IPS-20b (cell line): ENCODE measurements around the gene COL6A1.
"Not testable (repeated sequence)": the region's sequence is repeated elsewhere in the genome, so short reads cannot be mapped to it uniquely, and the experiment has no call there.

ENCODE experiments used
- H3K27ac ChIP-seq: one replicate; pipeline ENCODE4 v1.5.1; 2013; ENCODE audit warnings: low read length
- H3K27me3 ChIP-seq: 2 replicates; pipeline ENCODE4 v1.6.1; 2013; ENCODE audit warnings: mild to moderate bottlenecking, low read length, inconsistent platforms; ENCODE audit not compliant: insufficient read depth
- H3K36me3 ChIP-seq: 2 replicates; pipeline ENCODE4 v1.6.1; 2013; ENCODE audit warnings: low read depth, mild to moderate bottlenecking, inconsistent platforms, low read length, moderate library complexity; ENCODE audit not compliant: insufficient read depth
- H3K4me1 ChIP-seq: 2 replicates; pipeline ENCODE4 v1.6.1; 2013; ENCODE audit warnings: mild to moderate bottlenecking, control low read depth, inconsistent platforms, low read length, moderate library complexity; ENCODE audit not compliant: insufficient read depth
- H3K4me3 ChIP-seq: 2 replicates; pipeline ENCODE4 v1.5.1; 2013; ENCODE audit warnings: mild to moderate bottlenecking, low read length, inconsistent platforms
- H3K9ac ChIP-seq: 2 replicates; pipeline ENCODE4 v1.6.1; 2013; ENCODE audit warnings: low read depth, mild to moderate bottlenecking, inconsistent platforms, low read length, moderate library complexity
- H3K9me3 ChIP-seq: 2 replicates; pipeline ENCODE4 v1.6.1; 2013; ENCODE audit warnings: mild to moderate bottlenecking, low read depth, low read length, inconsistent platforms; ENCODE audit not compliant: insufficient read depth

Gene COL6A1

DNA sequence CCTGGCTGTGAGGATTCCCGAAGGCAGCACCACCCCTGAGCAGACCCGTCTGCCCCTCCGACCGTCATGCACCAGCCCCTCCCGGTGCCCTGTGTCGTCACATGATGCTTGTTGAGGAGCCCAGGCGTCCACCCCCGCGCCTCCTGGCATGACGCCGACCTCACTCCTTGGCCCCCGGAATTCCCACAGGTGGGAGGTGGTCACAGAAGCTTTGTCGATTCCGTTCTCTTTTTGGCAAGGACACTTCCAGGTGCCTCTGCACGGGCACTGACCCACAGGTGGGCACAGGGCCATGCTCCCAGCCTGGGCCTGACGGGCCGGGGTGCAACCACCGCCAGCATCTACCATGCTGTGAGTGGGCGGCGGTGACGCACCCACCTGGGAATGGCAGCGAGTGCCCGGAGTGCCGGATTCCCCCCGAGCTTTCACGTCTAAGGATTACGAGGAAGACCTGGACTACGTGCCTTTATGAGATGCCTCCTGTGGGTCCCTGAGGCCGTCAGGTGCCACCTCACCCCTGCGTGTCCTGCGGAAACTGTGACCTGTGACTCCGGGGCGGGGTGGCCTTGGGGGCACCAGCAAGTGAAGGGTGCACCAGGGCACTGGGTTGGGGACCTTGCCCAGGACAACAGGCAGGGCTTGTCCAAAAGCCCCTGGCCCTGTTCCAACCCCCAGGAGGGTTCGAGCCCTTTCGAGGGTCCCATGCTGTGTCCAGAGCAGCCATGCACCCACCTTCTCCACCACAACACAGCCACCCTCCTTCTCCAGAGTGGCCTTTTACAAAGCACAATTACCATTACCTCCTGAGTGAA, 31.4 kb upstream of the COL6A1 start:
- Histone ChIP-seq H3K9me3 (no peaks in the 10 kb centered on the region), H3K9ac (no peak overlapping the region), H3K4me1 (no peaks in the 10 kb centered on the region), H3K27ac (no peak overlapping the region), H3K27me3 (no peaks in the 10 kb centered on the region), H3K36me3 (no peaks in the 10 kb centered on the region), H3K4me3 (no peak overlapping the region)

GRCh38 chr21:45950740-45951515, 30.6 kb upstream of the COL6A1 start:
- Histone ChIP-seq H3K9me3 (no peaks in the 10 kb centered on the region), H3K4me1 (no peaks in the 10 kb centered on the region), H3K36me3 (no peaks in the 10 kb centered on the region), H3K27me3 (no peaks in the 10 kb centered on the region), H3K27ac (no peak overlapping the region), H3K9ac (no peak overlapping the region), H3K4me3 (no peak overlapping the region)

DNA sequence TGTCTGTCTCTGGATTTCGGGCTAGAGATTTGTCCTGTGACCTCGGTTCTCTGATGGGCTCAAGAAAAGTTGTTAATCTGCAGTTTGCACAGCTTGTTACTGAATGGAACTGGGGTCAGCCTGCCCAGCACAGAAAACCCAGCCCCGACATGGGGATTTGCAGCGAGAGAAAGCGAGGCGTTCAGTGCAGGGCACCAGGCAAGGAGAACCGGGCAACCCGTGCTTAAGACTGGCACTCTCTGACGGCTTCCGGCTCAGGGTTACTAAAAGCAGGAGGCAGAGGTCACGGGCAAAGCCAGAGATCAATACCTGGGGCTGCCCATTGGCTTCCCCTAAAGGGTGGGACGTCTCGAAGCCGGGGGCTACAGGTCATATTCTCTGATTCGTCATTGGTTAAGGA, 29.9 kb upstream of the COL6A1 start:
- Histone ChIP-seq H3K36me3 (no peaks in the 10 kb centered on the region), H3K4me3 (no peak overlapping the region), H3K27ac (no peak overlapping the region), H3K9ac (no peak overlapping the region), H3K9me3 (no peaks in the 10 kb centered on the region), H3K27me3 (no peaks in the 10 kb centered on the region), H3K4me1 (no peaks in the 10 kb centered on the region)

- H3K9me3 ChIP-seq, H3K36me3 ChIP-seq, H3K27ac ChIP-seq, H3K4me3 ChIP-seq, H3K9ac ChIP-seq, H3K4me1 ChIP-seq, H3K27me3 ChIP-seq: not testable (repeated sequence)
Observed at GRCh38 chr21:45952527-45952926, 29.0 kb upstream of the COL6A1 start.

- no peaks in the 10 kb centered on the region for H3K9me3 ChIP-seq
- no peaks in the 10 kb centered on the region for H3K36me3 ChIP-seq
- no peaks in the 10 kb centered on the region for H3K4me1 ChIP-seq
- H3K4me3 ChIP-seq, result no peak overlapping the region
- H3K27ac ChIP-seq, result no peak overlapping the region
- no peak overlapping the region for H3K9ac ChIP-seq
- H3K27me3 ChIP-seq, result no peaks in the 10 kb centered on the region
Observed at GRCh38 chr21:45952974-45953373, 28.6 kb upstream of the COL6A1 start.

GRCh38 chr21:45954261-45954660, 27.3 kb upstream of the COL6A1 start:
- no peak overlapping the region for H3K4me3 ChIP-seq
- no peaks in the 10 kb centered on the region for H3K9me3 ChIP-seq
- H3K9ac ChIP-seq, result no peak overlapping the region

DNA sequence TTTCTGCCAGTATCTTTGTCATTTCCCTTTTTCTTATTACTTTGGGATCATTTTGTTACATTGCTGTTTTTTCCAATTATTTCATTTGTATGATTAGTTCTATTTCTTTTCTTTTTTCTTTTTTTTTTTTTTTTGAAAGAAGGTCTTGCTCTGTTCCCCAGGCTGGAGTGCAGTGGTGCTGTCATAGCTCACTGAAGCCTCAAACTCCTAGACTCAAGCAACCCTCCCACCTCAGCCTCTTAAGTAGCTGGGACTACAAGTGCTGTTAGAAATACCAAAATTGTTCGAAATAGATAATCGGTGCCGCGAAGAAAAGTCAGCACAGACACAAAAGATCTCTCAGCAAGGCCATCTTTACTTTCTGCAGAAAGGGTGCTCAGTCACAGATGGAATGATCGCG, 26.6 kb upstream of the COL6A1 start:
- Histone ChIP-seq H3K36me3 (no peaks in the 10 kb centered on the region), H3K27ac (no peak overlapping the region), H3K4me1 (no peaks in the 10 kb centered on the region), H3K9ac (no peak overlapping the region), H3K4me3 (no peak overlapping the region), H3K9me3 (no peaks in the 10 kb centered on the region), H3K27me3 (no peaks in the 10 kb centered on the region)

More at GRCh38 chr21:45954261-45954660, 27.3 kb upstream of the COL6A1 start:
- H3K36me3 ChIP-seq, result no peaks in the 10 kb centered on the region
- no peaks in the 10 kb centered on the region for H3K27me3 ChIP-seq
- H3K4me1 ChIP-seq, result no peaks in the 10 kb centered on the region
- H3K27ac ChIP-seq, result no peak overlapping the region

DNA sequence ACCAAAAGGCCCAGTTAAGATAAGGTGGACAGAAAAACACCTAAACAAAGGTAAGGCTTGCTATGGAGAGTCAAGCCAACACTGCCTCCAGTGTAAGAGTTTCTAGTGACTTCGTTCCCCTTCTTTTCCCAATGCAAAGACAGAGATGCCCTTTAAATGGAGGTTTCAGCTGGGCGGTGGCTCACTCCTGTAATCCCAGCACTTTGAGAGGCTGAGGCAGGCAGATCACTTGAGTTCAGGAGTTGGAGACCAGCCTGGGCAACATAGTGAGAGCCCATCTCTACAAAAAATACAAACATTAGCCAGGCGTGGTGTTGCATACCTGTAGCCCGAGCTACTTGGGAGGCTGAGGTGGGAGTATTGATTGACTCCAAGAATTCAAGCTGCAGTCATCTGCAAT, 24.0 kb upstream of the COL6A1 start:
- Histone ChIP-seq H3K36me3 (no peaks in the 10 kb centered on the region), H3K4me1 (no peaks in the 10 kb centered on the region), H3K9ac (no peak overlapping the region), H3K9me3 (peaks cover 9% of the 10 kb centered on the region), H3K27ac (no peak overlapping the region), H3K27me3 (no peaks in the 10 kb centered on the region), H3K4me3 (no peak overlapping the region)

DNA sequence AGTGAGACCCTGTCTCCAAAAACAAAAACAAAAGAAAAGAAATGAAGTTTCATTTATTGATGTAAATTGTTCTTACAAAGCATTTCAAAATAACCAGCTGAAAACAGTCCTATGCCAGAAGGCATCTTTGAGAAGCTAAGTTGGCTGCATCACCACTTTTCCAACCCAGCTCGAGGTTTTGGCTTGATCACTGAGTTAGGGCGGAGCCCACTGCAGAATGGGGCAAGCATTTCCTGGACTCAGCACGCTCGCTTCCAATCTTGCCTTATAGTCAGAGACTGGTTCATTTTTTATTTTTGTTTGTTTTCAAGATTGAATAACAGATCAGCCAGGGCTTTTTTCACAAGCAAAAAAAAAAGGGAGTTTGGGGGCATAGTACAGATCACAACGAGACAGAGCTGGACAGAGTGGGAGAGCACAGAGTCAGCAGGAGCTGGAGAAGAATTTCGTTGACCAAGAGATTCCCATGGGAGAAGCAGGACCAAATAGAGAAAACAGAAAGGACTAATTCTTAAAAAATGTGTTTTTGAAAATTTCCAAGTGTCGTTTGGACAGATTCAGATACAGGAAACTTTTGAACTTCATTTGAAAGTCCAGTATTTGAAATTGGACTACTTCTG, 23.5 kb upstream of the COL6A1 start:
- no peak overlapping the region for H3K27ac ChIP-seq
- no peak overlapping the region for H3K9ac ChIP-seq

DNA sequence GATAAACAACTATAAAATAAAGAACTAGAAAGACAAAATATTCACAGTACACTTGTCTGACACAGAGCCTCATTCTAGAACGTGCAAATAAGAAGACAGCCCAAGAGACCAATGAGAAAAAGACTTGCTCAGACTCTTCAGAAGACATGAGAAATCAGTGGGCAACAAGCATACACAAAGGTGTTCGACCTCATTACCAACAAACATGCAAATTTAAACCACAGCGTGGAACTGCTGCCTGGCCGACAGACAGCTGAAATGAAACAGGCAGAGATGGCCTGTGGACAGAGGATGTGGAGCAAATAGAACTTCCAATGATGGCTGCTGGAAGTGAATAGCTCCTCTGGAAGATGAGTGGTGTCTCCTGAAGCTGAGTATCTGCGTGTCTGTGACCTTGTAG, 22.4 kb upstream of the COL6A1 start:
- no peak overlapping the region for H3K27ac ChIP-seq
- no peak overlapping the region for H3K4me3 ChIP-seq
- peaks cover 19% of the 10 kb centered on the region for H3K9me3 ChIP-seq
- no peak overlapping the region for H3K9ac ChIP-seq
- no peaks in the 10 kb centered on the region for H3K4me1 ChIP-seq
- no peaks in the 10 kb centered on the region for H3K27me3 ChIP-seq
- no peaks in the 10 kb centered on the region; the same call in 1 of the 2 replicates for H3K36me3 ChIP-seq

More for the DNA sequence above, 23.5 kb upstream of the COL6A1 start:
- H3K27me3 ChIP-seq, result no peaks in the 10 kb centered on the region
- peaks cover 14% of the 10 kb centered on the region for H3K9me3 ChIP-seq
- no peak overlapping the region for H3K4me3 ChIP-seq
- no peaks in the 10 kb centered on the region for H3K36me3 ChIP-seq
- no peaks in the 10 kb centered on the region for H3K4me1 ChIP-seq

DNA sequence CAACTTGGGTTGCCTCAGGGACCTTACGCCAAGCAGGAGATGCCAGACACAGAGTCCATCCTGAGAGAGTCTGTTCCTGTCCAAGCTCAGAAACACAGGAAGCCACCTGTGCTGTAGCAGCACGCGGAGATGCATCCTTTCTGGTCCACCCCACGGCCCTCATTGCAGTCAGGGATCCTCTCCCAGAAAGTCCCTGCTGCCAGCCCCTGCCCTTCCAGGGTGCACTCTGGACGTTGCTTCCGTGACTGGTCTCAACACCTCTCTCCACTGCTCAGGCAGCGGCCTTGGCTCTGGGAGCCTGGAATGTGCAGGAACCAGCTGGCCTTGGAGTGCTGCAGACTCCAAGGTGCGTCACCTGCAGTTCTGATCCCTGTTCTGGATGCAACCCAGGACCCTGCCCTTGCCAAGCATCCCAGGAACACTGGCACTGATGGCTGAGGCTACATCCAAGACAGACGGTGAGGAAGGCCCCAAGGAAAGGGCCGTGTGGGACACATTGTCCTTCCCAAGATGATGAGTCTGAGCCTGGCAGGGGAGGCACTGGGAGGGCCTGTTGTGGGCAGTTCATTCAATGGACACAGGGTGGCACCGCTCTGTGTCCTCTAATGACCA, 21.7 kb upstream of the COL6A1 start:
- no peak overlapping the region for H3K9ac ChIP-seq
- peaks cover 26% of the 10 kb centered on the region for H3K9me3 ChIP-seq
- H3K4me3 ChIP-seq, result no peak overlapping the region
- no peaks in the 10 kb centered on the region for H3K4me1 ChIP-seq
- no peak overlapping the region for H3K27ac ChIP-seq
- H3K36me3 ChIP-seq, result no peaks in the 10 kb centered on the region; the same call in 1 of the 2 replicates
- no peaks in the 10 kb centered on the region for H3K27me3 ChIP-seq
